Upper lobe of right lung (tissue), 1 donor: Measurements from ENCODE around the gene GRIK2. TPM values are rescaled to one million over a fixed set of nuclear protein-coding genes. Genes with fewer than 3 reads are reported as not detected.

Source experiments
- ATAC-seq: fragments of 200-7000 bp; cut with Tn5 transposase; one replicate; pipeline ENCODE4 v1.9.1; 2020; ENCODE audit warnings: mild to moderate bottlenecking, moderate library complexity
- DNase-seq: peaks from one replicate; pipeline ENCODE4 v3.0.0-alpha.2; 2020
- H3K27ac ChIP-seq: fragments of 200-600 bp; one replicate; pipeline ENCODE4 v1.8.0; 2022
- H3K27me3 ChIP-seq: fragments of 200-600 bp; one replicate; pipeline ENCODE4 v1.8.0; 2022; ENCODE audit warnings: mild to moderate bottlenecking
- H3K36me3 ChIP-seq: fragments of 200-600 bp; one replicate; pipeline ENCODE4 v1.8.0; 2022
- H3K4me1 ChIP-seq: fragments of 200-600 bp; one replicate; pipeline ENCODE4 v1.8.0; 2022
- H3K4me3 ChIP-seq: fragments of 200-600 bp; one replicate; pipeline ENCODE4 v1.8.0; 2022; ENCODE audit warnings: mild to moderate bottlenecking
- H3K9me3 ChIP-seq: fragments of 200-600 bp; one replicate; pipeline ENCODE4 v1.8.0; 2022
- intact Hi-C: fragments of 100-400 bp; cut with DNase I; formaldehyde crosslinking; loops from one replicate; pipeline ENCODE4 v1.11.0; 2022
- total RNA-seq: library from RNA; stranded (reverse); fragmentation: NEBNext Ultra II Directional; extraction: Animal tissue kit (Norgen Biotek cat#: 25700); gene quantifications from one replicate; pipeline ENCODE4 v1.2.1, GENCODE V29; 2021
- TF ChIP-seq, protein P1 (sequence below): fragments of 200-600 bp; IDR thresholded peaks from one replicate; pipeline ENCODE4 v1.8.0; 2022; ENCODE audit warnings: antibody characterized with exemption
- donor health status: DM: no; HTN: yes; CAD: no; lungs with severe emphysema.

Gene GRIK2
- total RNA-seq, 1 donor from 2014 or later = 0.38 TPM

DNA sequence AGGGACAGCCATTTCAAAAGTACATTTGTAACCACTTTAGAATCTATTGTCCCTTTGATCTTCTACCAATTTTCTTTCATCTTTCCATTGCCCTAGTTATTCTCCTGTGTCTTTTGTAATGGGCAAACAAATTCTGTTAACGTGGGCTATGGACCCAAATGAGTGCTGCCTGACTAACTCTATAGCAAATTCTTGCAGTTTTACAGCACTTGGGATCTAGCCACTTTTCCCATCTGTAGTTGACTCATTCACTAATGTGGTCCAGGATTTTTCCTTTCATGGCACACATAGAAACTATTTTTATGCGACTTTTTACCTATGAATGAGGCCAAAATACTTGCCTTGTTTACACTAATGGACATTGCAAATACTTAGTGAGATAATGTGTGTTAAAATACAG, 52.0 kb downstream of the GRIK2 start:
- no peaks in the 10 kb centered on the region for H3K4me1 ChIP-seq
- H3K27ac ChIP-seq = no peak overlapping the region
- ATAC-seq (no peak), DNase-seq (no peak)
- TF ChIP-seq, protein P1, sequence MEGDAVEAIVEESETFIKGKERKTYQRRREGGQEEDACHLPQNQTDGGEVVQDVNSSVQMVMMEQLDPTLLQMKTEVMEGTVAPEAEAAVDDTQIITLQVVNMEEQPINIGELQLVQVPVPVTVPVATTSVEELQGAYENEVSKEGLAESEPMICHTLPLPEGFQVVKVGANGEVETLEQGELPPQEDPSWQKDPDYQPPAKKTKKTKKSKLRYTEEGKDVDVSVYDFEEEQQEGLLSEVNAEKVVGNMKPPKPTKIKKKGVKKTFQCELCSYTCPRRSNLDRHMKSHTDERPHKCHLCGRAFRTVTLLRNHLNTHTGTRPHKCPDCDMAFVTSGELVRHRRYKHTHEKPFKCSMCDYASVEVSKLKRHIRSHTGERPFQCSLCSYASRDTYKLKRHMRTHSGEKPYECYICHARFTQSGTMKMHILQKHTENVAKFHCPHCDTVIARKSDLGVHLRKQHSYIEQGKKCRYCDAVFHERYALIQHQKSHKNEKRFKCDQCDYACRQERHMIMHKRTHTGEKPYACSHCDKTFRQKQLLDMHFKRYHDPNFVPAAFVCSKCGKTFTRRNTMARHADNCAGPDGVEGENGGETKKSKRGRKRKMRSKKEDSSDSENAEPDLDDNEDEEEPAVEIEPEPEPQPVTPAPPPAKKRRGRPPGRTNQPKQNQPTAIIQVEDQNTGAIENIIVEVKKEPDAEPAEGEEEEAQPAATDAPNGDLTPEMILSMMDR = no peak
- H3K4me3 ChIP-seq = no peak overlapping the region
- H3K9me3 ChIP-seq = no peaks in the 10 kb centered on the region
- H3K27me3 ChIP-seq = no peaks in the 10 kb centered on the region
- intact Hi-C loops = no loop called here
- H3K36me3 ChIP-seq = no peaks in the 10 kb centered on the region

DNA sequence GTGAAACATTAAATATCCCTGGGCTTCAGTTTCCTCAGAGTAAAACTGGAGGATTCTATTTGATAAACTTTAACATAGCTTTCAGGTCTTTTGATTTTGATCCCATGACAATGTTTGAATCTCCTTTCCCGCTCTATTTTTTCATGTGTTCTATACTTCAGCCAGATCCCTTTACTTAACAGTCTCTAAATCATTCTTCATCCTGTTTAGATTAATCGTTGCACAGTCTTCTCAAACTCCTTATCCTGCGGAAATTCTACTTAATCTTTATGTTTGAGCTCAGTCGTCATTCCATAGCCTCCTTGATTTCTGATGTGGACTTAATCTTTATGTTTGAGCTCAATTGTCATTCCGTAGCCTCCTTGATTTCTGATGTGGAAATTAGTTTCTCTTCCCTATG, 57.4 kb downstream of the GRIK2 start:
- intact Hi-C loops = no loop called here
- DNase-seq = no peak
- no peaks in the 10 kb centered on the region for H3K9me3 ChIP-seq
- no peaks in the 10 kb centered on the region for H3K36me3 ChIP-seq
- H3K4me3 ChIP-seq = no peak overlapping the region
- TF ChIP-seq, protein P1 = no peak
- no peak for ATAC-seq
- no peak overlapping the region for H3K27ac ChIP-seq
- H3K27me3 ChIP-seq = no peaks in the 10 kb centered on the region
- H3K4me1 ChIP-seq = no peaks in the 10 kb centered on the region

DNA sequence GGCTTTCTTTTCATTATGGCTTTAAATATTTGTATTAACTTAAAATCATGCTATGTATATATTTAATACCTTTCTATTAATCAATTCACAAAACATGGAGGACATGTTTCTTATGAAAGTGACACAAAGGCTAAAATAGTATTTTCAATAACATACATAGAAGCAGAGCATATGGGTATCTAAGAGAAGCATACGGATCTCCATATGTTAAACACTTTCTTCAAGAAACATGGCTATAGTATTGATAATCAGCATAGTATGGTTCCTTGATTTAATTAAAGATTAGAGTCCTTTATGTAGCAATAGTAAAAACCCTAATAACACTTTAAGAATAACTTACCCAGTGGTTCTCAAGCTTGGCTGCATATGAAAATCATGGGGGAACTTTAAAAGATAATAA, 58.5 kb downstream of the GRIK2 start:
- Histone ChIP-seq H3K4me1 (no peaks in the 10 kb centered on the region), H3K4me3 (no peak overlapping the region), H3K27ac (no peak overlapping the region), H3K27me3 (no peaks in the 10 kb centered on the region), H3K9me3 (no peaks in the 10 kb centered on the region), H3K36me3 (no peaks in the 10 kb centered on the region)
- TF ChIP-seq, protein P1 = no peak
- intact Hi-C loops = no loop called here
- no peak for DNase-seq
- ATAC-seq = no peak

DNA sequence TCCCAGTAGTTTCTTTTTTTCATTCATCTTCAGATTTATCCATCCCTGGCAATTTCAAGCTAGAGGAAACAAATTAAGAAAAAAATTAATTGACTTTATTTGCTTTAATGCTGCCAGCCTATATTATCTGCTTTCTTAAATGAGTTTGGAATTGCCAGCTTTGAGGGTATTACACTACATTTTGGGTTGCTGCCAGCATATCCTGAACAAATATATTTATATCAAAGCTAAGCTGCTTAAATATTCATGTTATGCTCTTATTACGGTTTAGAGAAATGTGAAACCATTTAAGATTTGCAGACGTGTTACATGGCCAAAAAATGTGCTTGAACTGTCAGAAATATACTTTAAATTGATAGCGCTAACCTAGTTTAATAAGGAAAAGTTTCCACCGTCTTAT, 59.7 kb downstream of the GRIK2 start:
- TF ChIP-seq, protein P1 = no peak
- no peak overlapping the region for H3K4me3 ChIP-seq
- H3K36me3 ChIP-seq = no peaks in the 10 kb centered on the region
- H3K9me3 ChIP-seq = no peaks in the 10 kb centered on the region
- no peaks in the 10 kb centered on the region for H3K4me1 ChIP-seq
- H3K27ac ChIP-seq = no peak overlapping the region
- no peak for DNase-seq
- no peaks in the 10 kb centered on the region for H3K27me3 ChIP-seq
- intact Hi-C loops = no loop called here
- ATAC-seq = no peak

DNA sequence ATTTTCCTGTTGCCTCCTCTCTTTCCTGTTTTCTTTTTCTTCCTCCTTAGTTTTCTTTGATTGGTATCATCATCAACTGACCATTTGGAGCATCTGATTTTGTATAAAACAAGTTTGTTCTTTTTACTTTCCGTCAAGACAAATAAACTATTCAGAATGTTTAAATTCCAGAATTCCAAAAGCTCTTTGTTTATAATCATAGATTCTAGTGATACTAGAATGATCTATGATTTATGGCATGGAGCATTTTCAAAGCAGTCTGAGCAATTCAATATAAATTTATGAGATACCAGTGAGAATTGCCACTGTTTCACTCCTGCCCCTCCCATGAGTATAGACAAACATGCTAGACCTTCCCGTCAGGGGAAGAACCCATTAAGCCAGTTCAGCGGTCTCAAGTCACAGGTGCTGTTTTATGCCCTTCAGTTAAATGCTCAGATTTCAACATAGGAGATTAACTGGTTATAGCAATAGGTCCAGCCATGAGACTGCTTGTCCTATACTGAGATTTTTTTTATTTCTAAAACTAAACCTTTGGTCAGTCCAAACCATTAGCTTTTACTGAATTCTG, 60.7 kb downstream of the GRIK2 start:
- no peaks in the 10 kb centered on the region for H3K9me3 ChIP-seq
- no peak overlapping the region for H3K27ac ChIP-seq
- H3K4me1 ChIP-seq = no peaks in the 10 kb centered on the region
- ATAC-seq (no peak), DNase-seq (no peak)
- no peaks in the 10 kb centered on the region for H3K36me3 ChIP-seq
- intact Hi-C loops = no loop called here
- TF ChIP-seq, protein P1 = no peak
- H3K4me3 ChIP-seq = no peak overlapping the region
- no peaks in the 10 kb centered on the region for H3K27me3 ChIP-seq

DNA sequence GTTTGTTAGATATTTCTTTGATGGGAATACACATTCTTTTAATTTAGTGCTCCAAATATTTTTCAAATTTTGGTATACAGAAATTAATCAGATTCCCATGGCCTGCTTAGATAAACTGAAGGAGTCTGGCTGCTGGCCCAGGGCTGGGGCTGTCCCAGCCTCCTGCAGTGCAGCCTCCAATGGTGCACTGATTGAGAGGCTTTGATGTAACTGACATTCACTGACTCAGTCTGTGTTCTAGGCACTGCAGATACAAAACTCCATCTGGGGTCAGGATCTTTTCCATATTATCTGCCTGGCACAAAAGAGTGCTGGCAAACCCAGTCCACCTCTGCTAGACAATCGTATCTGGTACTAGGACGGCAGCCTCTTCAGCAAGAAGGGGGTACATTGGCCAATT, 64.8 kb downstream of the GRIK2 start:
- intact Hi-C loops = no loop called here
- Histone ChIP-seq H3K4me3 (no peak overlapping the region), H3K27me3 (no peaks in the 10 kb centered on the region), H3K4me1 (no peaks in the 10 kb centered on the region), H3K9me3 (no peaks in the 10 kb centered on the region), H3K27ac (no peak overlapping the region), H3K36me3 (no peaks in the 10 kb centered on the region)
- TF ChIP-seq, protein P1 = no peak
- ATAC-seq (no peak), DNase-seq (no peak)
